NCI-H2029 treated with DMSO at 0.1 percent for 48 hours (cell line): ENCODE results near the gene PPP2R2C.

Experiments
- DNase-seq: peaks from one replicate; lab custom pipeline; 2025; lab: John Stamatoyannopoulos, UW

Gene PPP2R2C

GRCh38 chr4:6447672-6448171 lies 24.7 kb downstream of the PPP2R2C start:
- DNase-seq, result no peak

GRCh38 chr4:6446538-6447451 lies 25.6 kb downstream of the PPP2R2C start:
- DNase-seq, result no peak

- DNase-seq, result no peak
Measured at GRCh38 chr4:6446130-6446482, 26.3 kb downstream of the PPP2R2C start.

- DNase-seq, result no peak
Measured at GRCh38 chr4:6445403-6446129, 26.8 kb downstream of the PPP2R2C start.

GRCh38 chr4:6444582-6444981 lies 27.8 kb downstream of the PPP2R2C start:
- no peak for DNase-seq

- DNase-seq, result no peak
Measured at GRCh38 chr4:6443035-6444023, 29.1 kb downstream of the PPP2R2C start.

- no peak for DNase-seq
Measured at GRCh38 chr4:6442555-6442954, 29.9 kb downstream of the PPP2R2C start.

GRCh38 chr4:6441758-6442157 lies 30.7 kb downstream of the PPP2R2C start:
- no peak for DNase-seq

- no peak for DNase-seq
Measured at GRCh38 chr4:6441202-6441582, 31.2 kb downstream of the PPP2R2C start.

- no peak for DNase-seq
Measured at GRCh38 chr4:6440506-6441201, 31.8 kb downstream of the PPP2R2C start.

- DNase-seq, result no peak
Measured at GRCh38 chr4:6439120-6439762, 33.2 kb downstream of the PPP2R2C start.

- DNase-seq, result no peak
Measured at GRCh38 chr4:6437826-6438238, 34.6 kb downstream of the PPP2R2C start.

- DNase-seq, result no peak
Measured at GRCh38 chr4:6435010-6435409, 37.4 kb downstream of the PPP2R2C start.

- DNase-seq, result no peak
Measured at GRCh38 chr4:6430927-6431326, 41.5 kb downstream of the PPP2R2C start.

- DNase-seq, result no peak
Measured at GRCh38 chr4:6427439-6428090, 44.8 kb downstream of the PPP2R2C start.

- no peak for DNase-seq
Measured at GRCh38 chr4:6426571-6427438, 45.6 kb downstream of the PPP2R2C start.

- DNase-seq, result no peak
Measured at GRCh38 chr4:6425911-6426310, 46.5 kb downstream of the PPP2R2C start.

GRCh38 chr4:6425336-6425735 lies 47.1 kb downstream of the PPP2R2C start:
- no peak for DNase-seq

GRCh38 chr4:6424425-6424824 lies 48.0 kb downstream of the PPP2R2C start:
- DNase-seq, result no peak
